ENCODE measurements around the gene CCDC180. TPM values are rescaled to one million over a fixed set of nuclear protein-coding genes. Genes with fewer than 3 reads are reported as not detected.

CCDC180 gene
- total and polyA plus RNA-seq, 11 donors, result 0.55 to 5.3 (median 2.2) TPM

- ATAC-seq (no peak), DNase-seq (no peak)
- Histone ChIP-seq H3K9me3 (no peaks in the 10 kb centered on the region), H3K27me3 (no peaks in the 10 kb centered on the region), H3K4me1 (peaks cover 0 to 4% (median 0%) of the 10 kb centered on the region in 12 donors), H3K27ac (no peak overlapping the region), H3K36me3 (peaks cover 0 to 75% (median 52%) of the 10 kb centered on the region in 9 donors), H3K4me3 (no peak overlapping the region)
- 87 to 92% (median 91%) methylated on average over 5 of the region's 5 CpGs for WGBS, 4 donors
- intact Hi-C loops (cut with DNase I), result no loop called here
- TF ChIP-seq, protein P1, sequence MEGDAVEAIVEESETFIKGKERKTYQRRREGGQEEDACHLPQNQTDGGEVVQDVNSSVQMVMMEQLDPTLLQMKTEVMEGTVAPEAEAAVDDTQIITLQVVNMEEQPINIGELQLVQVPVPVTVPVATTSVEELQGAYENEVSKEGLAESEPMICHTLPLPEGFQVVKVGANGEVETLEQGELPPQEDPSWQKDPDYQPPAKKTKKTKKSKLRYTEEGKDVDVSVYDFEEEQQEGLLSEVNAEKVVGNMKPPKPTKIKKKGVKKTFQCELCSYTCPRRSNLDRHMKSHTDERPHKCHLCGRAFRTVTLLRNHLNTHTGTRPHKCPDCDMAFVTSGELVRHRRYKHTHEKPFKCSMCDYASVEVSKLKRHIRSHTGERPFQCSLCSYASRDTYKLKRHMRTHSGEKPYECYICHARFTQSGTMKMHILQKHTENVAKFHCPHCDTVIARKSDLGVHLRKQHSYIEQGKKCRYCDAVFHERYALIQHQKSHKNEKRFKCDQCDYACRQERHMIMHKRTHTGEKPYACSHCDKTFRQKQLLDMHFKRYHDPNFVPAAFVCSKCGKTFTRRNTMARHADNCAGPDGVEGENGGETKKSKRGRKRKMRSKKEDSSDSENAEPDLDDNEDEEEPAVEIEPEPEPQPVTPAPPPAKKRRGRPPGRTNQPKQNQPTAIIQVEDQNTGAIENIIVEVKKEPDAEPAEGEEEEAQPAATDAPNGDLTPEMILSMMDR (IDR thresholded peaks at IDR 0.05), result no peak
- no peak for TF ChIP-seq POLR2A (IDR thresholded peaks at IDR 0.05)
These were observed 5.1 kb downstream of the CCDC180 start for GRCh38 chr9:97312556-97312955.

DNA sequence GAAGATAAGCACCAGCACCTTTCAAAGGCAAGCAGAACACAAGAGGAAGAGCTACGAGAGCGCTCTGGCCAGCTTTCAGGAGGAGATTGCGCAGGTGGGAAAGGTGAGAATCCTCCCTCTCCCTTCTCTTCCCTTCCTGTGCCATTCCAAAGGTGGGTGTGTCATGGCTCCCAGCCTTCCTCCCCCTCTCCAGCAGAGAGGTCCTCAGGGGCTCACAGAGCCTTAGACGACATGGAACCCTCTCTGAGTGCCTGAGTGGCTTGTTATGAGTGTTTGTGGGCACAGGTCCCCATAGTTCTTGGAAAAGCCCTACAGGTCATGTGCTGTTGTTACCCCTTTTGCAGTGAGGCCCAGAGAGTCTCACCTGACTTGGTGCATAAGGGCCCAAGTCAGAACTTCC is 5.8 kb downstream of the CCDC180 start:
- H3K9me3 ChIP-seq, result no peaks in the 10 kb centered on the region
- TF ChIP-seq, protein P1 (IDR thresholded peaks at IDR 0.05), result no peak
- TF ChIP-seq POLR2A (IDR thresholded peaks at IDR 0.05), result no peak
- DNase-seq, result no peak
- 84 to 90% (median 88%) methylated on average over 4 of the region's 4 CpGs for WGBS, 4 donors
- no peaks in the 10 kb centered on the region for H3K27me3 ChIP-seq
- H3K27ac ChIP-seq, result no peak overlapping the region
- H3K4me3 ChIP-seq, result no peak overlapping the region
- H3K36me3 ChIP-seq, result peaks cover 0 to 76% (median 53%) of the 10 kb centered on the region in 9 donors
- intact Hi-C loops (cut with DNase I), result no loop called here
- ATAC-seq, result no peak
- no peaks in the 10 kb centered on the region for H3K4me1 ChIP-seq

- intact Hi-C loops (cut with DNase I), result no loop called here
- WGBS, 4 donors, result 82 to 84% (median 82%) methylated on average over 5 of the region's 5 CpGs
- DNase-seq, result no peak
- no peak for ATAC-seq
- Histone ChIP-seq H3K4me1 (no peaks in the 10 kb centered on the region), H3K9me3 (no peaks in the 10 kb centered on the region), H3K27ac (no peak overlapping the region), H3K4me3 (no peak overlapping the region), H3K27me3 (no peaks in the 10 kb centered on the region), H3K36me3 (peaks cover 0 to 76% (median 54%) of the 10 kb centered on the region in 9 donors)
- TF ChIP-seq, protein P1 (IDR thresholded peaks at IDR 0.05), result no peak
- no peak for TF ChIP-seq POLR2A (IDR thresholded peaks at IDR 0.05)
These were observed 6.3 kb downstream of the CCDC180 start for GRCh38 chr9:97313746-97314145.

DNA sequence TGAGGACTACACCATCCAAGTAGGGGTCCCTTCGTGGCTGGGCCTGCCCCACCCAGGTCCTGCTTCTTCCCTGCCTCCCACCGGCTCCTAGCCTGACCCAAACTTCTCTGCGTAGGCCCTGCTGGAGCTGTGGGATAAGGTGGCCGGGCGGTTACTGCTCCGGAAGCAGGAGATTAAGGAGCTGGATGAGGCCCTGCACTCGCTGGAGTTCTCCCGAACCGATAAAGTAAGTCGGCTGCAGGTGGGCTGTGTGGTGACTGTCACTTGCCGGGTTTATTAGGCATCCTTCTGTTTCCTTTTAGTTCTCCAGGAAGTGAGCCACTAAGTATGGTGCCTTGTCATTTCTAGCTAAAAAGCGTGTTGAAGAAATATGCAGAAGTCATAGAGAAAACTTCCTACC is 7.0 kb downstream of the CCDC180 start:
- intact Hi-C loops (cut with DNase I), result no loop called here
- no peaks in the 10 kb centered on the region for H3K4me1 ChIP-seq
- no peak overlapping the region for H3K4me3 ChIP-seq
- TF ChIP-seq POLR2A (IDR thresholded peaks at IDR 0.05), result no peak
- TF ChIP-seq, protein P1 (IDR thresholded peaks at IDR 0.05), result no peak
- no peaks in the 10 kb centered on the region for H3K9me3 ChIP-seq
- H3K27me3 ChIP-seq, result no peaks in the 10 kb centered on the region
- 94 to 98% (median 96%) methylated on average over 12 of the region's 12 CpGs for WGBS, 4 donors
- ATAC-seq (no peak), DNase-seq (no peak)
- no peak overlapping the region for H3K27ac ChIP-seq
- H3K36me3 ChIP-seq, result peaks cover 0 to 81% (median 62%) of the 10 kb centered on the region in 9 donors

Data from heart left ventricle (tissue), 16 donors.